Breast epithelium (tissue), 3 donors: Measurements from ENCODE around the gene NEDD4L.

Experiments used
- POLR2AphosphoS5 ChIP-seq, 3 donors: sonication (generic); formaldehyde crosslinking; IDR thresholded peaks; one replicate each; pipeline ENCODE4 v1.6.1; 2017; ENCODE audit warnings: antibody characterized with exemption in 3 of 3
- TF ChIP-seq, protein P1 (sequence below), 3 donors: fragments of 450-650 bp; IDR thresholded peaks; one replicate each; pipeline ENCODE4 v1.5.1; 2016 to 2017; ENCODE audit warnings: antibody characterized with exemption in 3 of 3, mild to moderate bottlenecking in 3 of 3, moderate library complexity in 3 of 3

GRCh38 chr18:58418361-58418760 lies 374.3 kb downstream of the NEDD4L start:
- TF ChIP-seq, protein P1, sequence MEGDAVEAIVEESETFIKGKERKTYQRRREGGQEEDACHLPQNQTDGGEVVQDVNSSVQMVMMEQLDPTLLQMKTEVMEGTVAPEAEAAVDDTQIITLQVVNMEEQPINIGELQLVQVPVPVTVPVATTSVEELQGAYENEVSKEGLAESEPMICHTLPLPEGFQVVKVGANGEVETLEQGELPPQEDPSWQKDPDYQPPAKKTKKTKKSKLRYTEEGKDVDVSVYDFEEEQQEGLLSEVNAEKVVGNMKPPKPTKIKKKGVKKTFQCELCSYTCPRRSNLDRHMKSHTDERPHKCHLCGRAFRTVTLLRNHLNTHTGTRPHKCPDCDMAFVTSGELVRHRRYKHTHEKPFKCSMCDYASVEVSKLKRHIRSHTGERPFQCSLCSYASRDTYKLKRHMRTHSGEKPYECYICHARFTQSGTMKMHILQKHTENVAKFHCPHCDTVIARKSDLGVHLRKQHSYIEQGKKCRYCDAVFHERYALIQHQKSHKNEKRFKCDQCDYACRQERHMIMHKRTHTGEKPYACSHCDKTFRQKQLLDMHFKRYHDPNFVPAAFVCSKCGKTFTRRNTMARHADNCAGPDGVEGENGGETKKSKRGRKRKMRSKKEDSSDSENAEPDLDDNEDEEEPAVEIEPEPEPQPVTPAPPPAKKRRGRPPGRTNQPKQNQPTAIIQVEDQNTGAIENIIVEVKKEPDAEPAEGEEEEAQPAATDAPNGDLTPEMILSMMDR (IDR thresholded peaks at IDR 0.05), result no peak
- TF ChIP-seq POLR2AphosphoS5 (IDR thresholded peaks at IDR 0.05), result no peak
